Measurements from ENCODE around the gene AXL.

The AXL gene

DNA sequence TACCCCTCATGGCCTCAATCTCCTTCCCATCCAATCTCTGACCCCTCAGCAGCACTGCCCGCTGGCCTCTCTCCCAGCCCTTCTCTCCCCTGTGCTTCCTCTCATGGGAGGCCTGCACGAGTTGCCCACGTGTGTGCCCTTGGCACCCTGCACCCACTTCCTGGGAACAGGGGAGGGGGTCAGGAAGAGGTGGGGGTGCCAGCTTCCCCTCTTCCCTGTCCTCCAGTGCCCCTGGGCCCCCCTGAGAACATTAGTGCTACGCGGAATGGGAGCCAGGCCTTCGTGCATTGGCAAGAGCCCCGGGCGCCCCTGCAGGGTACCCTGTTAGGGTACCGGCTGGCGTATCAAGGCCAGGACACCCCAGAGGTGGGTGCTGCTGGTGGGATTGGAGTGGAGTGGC, 19.2 kb downstream of the AXL start:
- no peak for DNase-seq

- DNase-seq = no peak
Measured at GRCh38 chr19:41239363-41239762, 20.3 kb downstream of the AXL start.

DNA sequence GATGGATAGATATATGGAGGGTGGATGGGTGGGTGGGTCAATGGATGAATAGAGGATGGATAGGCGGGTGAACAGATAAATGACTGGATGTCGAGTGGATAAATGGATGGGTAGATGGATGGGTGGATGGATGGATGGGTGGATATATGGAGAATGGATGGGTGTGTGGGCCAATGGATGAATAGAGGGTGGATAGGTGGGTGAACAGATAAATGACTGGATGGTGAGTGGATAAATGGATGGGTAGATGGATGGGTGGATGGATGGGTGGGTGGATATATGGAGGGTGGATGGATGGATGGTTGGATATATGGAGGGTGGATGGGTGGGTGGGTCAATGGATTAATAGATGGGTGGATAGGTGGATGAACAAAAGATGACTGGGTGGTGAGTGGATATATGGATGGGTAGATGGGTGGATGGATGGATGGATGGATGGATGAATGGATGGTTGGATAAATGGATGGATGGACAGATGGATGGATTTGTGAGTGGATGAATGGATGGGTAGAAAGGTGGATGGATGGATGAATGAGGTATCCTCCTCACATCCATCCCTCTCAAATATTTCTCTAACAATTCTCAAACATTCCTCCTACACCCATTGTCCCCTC, 21.0 kb downstream of the AXL start:
- DNase-seq = no peak

DNA sequence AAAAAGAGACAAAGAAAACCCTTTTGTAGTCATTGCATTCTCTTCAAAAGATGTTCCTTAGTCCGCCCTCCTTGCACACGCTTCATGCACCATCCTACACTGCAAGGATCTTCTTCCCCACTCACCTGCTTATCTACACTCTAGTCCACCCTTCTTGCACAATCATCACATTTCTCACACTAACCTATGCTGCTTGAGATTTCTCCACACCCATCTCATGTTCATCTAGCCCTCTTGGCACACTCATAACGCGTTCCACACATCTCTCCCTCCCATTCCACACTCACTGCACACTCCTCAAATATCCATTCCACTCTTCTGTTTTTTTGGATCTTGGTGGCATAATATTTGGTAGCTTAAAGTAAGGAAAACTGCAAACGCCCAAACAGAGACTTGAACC, 22.8 kb downstream of the AXL start:
- DNase-seq = no peak

DNA sequence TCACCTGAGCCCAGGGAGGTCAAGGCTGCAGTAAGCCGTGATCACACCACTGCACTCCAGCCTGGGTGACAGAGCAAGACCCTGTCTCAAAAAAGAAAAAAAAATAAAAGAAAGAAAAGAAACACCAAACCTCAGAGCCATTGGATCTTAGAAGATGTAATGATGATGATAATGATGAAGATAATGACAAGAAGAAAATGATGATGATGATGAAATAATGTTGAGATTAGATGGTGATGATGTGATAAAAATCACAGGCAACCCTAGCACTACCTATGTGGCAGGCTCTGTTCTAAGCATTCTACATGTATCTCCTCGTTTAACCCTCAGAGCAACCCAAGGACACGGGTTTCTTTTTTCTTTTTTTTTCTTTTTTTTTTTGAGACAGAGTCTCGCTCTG, 25.1 kb downstream of the AXL start:
- no peak for DNase-seq

GRCh38 chr19:41245843-41246242, 26.8 kb downstream of the AXL start:
- DNase-seq = no peak

- DNase-seq = no peak
Measured at GRCh38 chr19:41248895-41249294, 29.9 kb downstream of the AXL start.

GRCh38 chr19:41249707-41250423, 30.8 kb downstream of the AXL start:
- no peak for DNase-seq

GRCh38 chr19:41253660-41254059, 34.6 kb downstream of the AXL start:
- DNase-seq = no peak

GRCh38 chr19:41255171-41255570, 36.1 kb downstream of the AXL start:
- no peak for DNase-seq

DNA sequence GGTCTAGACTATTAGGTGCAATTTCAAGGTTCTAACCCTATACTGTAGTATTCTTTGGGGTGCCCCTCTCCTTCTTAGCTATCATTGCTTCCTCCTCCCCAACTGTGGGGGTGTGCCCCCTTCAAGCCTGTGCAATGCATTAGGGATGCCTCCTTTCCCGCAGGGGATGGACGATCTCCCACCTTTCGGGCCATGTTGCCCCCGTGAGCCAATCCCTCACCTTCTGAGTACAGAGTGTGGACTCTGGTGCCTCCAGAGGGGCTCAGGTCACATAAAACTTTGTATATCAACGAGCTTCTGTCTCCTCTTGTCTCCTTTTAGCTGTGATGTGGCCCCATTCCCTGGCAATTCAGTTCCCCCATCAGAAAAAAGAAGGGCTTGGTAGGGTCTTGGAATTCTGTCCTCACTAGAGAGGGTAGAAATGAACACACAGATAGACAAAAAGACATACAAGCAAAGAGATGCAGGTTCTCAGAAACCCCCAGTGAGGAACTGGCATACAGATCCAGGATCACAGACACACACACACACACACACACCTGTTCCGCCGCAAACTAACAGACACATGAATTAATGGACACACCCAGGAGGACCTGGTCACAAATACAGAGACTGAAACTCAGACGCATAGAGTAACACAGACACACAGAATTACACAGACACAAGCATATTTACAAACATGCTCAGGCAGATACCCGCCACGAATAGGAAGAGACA, 42.6 kb downstream of the AXL start:
- no peak for DNase-seq

GRCh38 chr19:41263042-41263849, 44.2 kb downstream of the AXL start:
- DNase-seq = peak; percentile 77 to 87

- peak; percentile 100 for DNase-seq
Measured at GRCh38 chr19:41263850-41264580, 45.0 kb downstream of the AXL start, which contains the start of gene HNRNPUL1. TSS of gene HNRNPUL1 (plus strand) at chr19:41264372. CDS start at chr19:41264504, 132 bp downstream.

DNA sequence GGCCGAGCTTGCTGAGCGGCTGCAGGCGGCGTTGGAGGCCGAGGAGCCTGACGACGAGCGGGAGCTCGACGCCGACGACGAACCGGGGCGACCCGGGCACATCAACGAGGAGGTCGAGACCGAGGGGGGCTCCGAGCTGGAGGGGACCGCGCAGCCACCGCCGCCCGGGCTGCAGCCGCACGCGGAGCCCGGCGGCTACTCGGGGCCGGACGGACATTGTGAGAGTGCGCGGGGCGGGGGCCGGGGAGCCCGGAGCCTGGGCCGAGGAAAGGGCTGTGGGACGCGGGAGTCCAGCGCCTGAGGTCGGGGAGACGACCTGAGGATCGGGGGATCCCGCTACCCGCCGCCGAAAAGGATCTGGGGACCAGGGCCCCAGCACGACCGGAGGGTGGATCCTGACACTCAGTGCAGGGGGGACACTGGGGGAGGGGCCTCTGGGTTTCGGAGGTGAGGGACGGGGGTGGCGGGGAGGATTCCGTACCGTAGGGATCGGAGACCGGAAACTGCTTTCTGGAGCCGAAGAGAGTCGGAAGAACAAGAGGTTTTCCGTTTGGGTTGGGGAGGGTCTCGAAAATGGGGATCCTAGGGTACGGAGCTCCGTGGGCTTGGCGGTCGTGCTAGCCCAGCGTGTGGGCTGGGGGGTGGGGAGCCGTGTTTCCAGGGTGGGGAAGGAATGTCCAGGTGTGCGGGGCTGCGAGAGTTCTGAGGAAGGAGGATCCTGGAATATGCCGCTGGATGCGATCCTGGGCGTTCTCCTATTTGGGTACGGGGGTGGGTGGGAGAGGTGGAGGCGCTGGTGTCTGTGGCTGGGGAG, 45.8 kb downstream of the AXL start:
- peak; percentile 26 to 47 for DNase-seq

- peak in 1 of 2 experiments; percentile 26 for DNase-seq
Measured at GRCh38 chr19:41265395-41266153, 46.6 kb downstream of the AXL start.

DNA sequence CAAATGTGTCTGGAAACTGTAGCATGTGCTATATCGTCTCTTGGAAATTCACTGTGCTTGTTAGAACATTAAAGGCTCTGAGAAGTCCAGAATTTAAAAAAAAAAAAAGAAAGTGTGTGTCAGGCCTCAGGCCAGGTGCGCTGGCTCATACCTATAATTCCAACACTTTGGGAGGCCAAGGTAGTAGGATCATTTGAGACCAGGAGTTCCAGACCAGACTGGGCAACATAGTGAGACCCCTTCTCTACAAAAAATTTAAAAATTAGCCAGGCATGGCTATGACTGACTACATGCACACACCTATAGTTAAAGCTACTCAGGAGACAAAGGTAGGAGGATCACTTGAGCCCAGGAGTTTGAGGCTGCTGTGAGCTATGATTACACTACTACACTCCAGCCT, 50.0 kb downstream of the AXL start:
- no peak for DNase-seq

DNA sequence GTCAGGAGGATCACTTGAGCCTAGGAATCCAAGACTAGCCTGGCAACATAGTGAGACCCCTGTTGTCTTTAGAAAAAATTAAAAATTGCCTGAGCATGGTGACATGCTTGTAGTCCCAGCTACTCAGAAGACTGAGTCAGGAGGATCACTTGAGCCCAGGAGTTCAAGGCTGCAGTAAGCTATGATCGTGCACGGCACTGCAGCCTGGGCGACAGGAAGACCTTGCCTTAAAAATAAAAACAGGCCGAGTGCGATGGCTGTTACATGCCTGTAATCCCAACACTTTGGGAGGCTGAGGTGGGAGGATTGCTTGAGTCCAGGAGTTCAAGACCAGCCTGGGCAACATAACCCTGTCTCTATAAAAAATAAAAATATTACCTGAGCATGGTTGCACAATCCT, 50.5 kb downstream of the AXL start:
- no peak for DNase-seq

GRCh38 chr19:41273076-41273475, 54.1 kb downstream of the AXL start:
- no peak for DNase-seq

- no peak for DNase-seq
Measured at GRCh38 chr19:41274802-41275201, 55.8 kb downstream of the AXL start.

DNA sequence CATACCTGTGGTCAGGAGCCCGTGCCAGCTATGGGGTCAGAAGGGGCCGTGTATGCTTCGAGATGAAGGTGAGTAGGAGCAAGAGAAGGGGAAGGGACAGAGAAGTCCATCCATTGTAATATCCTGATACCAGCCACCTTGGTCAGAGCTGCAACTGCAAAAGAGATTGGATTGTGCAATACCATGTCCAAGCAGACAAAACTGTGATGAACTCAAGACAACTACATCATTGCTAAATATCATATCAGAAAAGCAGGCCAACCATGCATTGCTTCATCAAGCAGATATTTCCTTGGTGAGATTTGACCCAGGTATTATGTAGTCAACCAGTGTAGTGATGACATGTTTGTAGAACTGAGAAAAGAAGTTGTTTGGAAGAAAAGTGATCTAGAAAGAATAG, 57.2 kb downstream of the AXL start:
- DNase-seq = no peak

DNA sequence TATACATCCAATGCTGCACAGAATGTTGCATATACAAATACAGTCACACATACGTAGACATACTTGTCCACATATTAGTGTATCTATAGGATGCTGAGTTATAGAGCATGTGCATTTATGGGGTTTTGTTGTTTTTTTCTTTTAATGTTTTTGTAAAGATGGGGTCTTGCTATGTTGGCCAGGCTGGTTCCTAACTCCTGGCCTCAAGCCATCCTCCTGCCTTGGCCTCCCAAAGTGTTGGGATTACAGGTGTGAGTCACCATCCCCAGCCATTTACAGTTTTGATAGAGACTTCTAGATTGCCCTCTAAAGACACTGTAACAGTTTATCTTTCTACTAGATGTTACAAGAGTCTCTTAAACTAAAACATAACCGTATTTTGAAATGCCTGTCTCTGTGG, 59.5 kb downstream of the AXL start:
- DNase-seq = no peak
